ENCODE data around the gene PHACTR3.

PHACTR3 gene

GRCh38 chr20:59575216-59575615 lies 29.1 kb upstream of the PHACTR3 start:
- no peak for DNase-seq

- DNase-seq: no peak
These were observed 28.7 kb upstream of the PHACTR3 start for GRCh38 chr20:59575653-59576052.

GRCh38 chr20:59576216-59576953 lies 28.0 kb upstream of the PHACTR3 start:
- no peak for DNase-seq

- no peak for DNase-seq
These were observed 27.1 kb upstream of the PHACTR3 start for GRCh38 chr20:59577037-59577808.

GRCh38 chr20:59577809-59578435 lies 26.4 kb upstream of the PHACTR3 start:
- DNase-seq: no peak

- no peak for DNase-seq
These were observed 25.6 kb upstream of the PHACTR3 start for GRCh38 chr20:59578436-59579403.

- DNase-seq: no peak
These were observed 24.8 kb upstream of the PHACTR3 start for GRCh38 chr20:59579404-59580145.

- no peak for DNase-seq
These were observed 24.0 kb upstream of the PHACTR3 start for GRCh38 chr20:59580146-59580946.

- no peak for DNase-seq
These were observed 23.3 kb upstream of the PHACTR3 start for GRCh38 chr20:59580991-59581401.

- no peak for DNase-seq
These were observed 22.2 kb upstream of the PHACTR3 start for GRCh38 chr20:59581993-59582679.

- DNase-seq: no peak
These were observed 20.7 kb upstream of the PHACTR3 start for GRCh38 chr20:59583428-59584277.

GRCh38 chr20:59584278-59584925 lies 19.9 kb upstream of the PHACTR3 start:
- no peak for DNase-seq

GRCh38 chr20:59585714-59586409 lies 18.5 kb upstream of the PHACTR3 start:
- DNase-seq: no peak

- no peak for DNase-seq
These were observed 17.7 kb upstream of the PHACTR3 start for GRCh38 chr20:59586613-59587012.

- DNase-seq: no peak
These were observed 16.8 kb upstream of the PHACTR3 start for GRCh38 chr20:59587570-59587969.

- no peak for DNase-seq
These were observed 16.0 kb upstream of the PHACTR3 start for GRCh38 chr20:59588236-59588855.

- no peak for DNase-seq
These were observed 15.2 kb upstream of the PHACTR3 start for GRCh38 chr20:59589086-59589684.

All from NCI-H1436 treated with DMSO at 0.1 percent for 48 hours (cell line).